Duodenal mucosa (tissue), 2 donors: ENCODE measurements around the gene EBI3.
A peak's percentile ranks its signal among the peaks of the same experiment; 100 is the strongest.
"Not testable (repeated sequence)": the region's sequence is repeated elsewhere in the genome, so short reads cannot be mapped to it uniquely, and the experiment has no call there.

Experiments used
- H3K27ac ChIP-seq: one replicate; pipeline ENCODE4 v1.7.0; 2013; ENCODE audit warnings: low read depth, low read length
- H3K27me3 ChIP-seq, 2 donors: one replicate each; pipeline ENCODE4 v1.7.0; 2013; ENCODE audit warnings: low read length in 2 of 2, control low read depth in 1 of 2; ENCODE audit not compliant: insufficient read depth in 2 of 2, control insufficient read depth in 1 of 2
- H3K36me3 ChIP-seq, 2 donors: one replicate each; pipeline ENCODE4 v1.7.0; 2013; ENCODE audit warnings: low read length in 2 of 2, control low read depth in 1 of 2; ENCODE audit not compliant: insufficient read depth in 2 of 2, control insufficient read depth in 1 of 2
- H3K4me1 ChIP-seq, 2 donors: one replicate each; pipeline ENCODE4 v1.7.0; 2013; ENCODE audit warnings: low read length in 2 of 2, control low read depth in 1 of 2; ENCODE audit not compliant: insufficient read depth in 2 of 2, control insufficient read depth in 1 of 2
- H3K4me3 ChIP-seq, 2 donors: one replicate each; pipeline ENCODE4 v1.7.0; 2013; ENCODE audit warnings: low read length in 2 of 2, low read depth in 1 of 2
- H3K9ac ChIP-seq, 2 donors: one replicate each; pipeline ENCODE4 v1.7.0; 2013; ENCODE audit warnings: low read length in 2 of 2, low read depth in 1 of 2
- H3K9me3 ChIP-seq, 2 donors: one replicate each; pipeline ENCODE4 v1.7.0; 2013; ENCODE audit warnings: low read length in 2 of 2, control low read depth in 1 of 2; ENCODE audit not compliant: control insufficient read depth in 1 of 2

The EBI3 gene

DNA sequence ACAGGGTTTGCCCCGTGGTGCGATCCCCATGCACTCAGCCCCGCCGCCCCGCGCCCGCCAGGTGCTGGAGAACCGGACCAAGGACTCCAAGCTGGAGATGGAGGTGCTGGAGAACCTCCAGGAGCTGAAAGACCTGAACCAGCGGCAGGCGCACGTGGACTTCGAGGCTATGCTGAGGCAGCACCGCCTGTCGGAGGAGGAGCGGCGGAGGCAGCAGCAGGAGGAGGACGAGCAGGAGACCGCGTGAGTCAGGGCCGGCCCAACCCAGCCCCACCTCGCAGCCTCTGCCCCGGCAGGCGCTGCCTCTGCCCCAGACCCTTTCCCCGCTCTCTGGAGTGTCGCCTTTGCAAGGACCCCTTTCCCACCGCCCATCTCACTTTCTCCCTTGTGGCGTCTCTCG, 28.9 kb downstream of the EBI3 start:
- no peak overlapping the region for H3K9ac ChIP-seq
- H3K36me3 ChIP-seq, result peaks cover 27 to 80% of the 10 kb centered on the region in 2 donors
- H3K4me3 ChIP-seq, result no peak overlapping the region
- H3K4me1 ChIP-seq, result no peaks in the 10 kb centered on the region
- no peaks in the 10 kb centered on the region for H3K27me3 ChIP-seq
- no peak overlapping the region for H3K27ac ChIP-seq
- H3K9me3 ChIP-seq, result peaks cover 5 to 7% of the 10 kb centered on the region in 2 donors

DNA sequence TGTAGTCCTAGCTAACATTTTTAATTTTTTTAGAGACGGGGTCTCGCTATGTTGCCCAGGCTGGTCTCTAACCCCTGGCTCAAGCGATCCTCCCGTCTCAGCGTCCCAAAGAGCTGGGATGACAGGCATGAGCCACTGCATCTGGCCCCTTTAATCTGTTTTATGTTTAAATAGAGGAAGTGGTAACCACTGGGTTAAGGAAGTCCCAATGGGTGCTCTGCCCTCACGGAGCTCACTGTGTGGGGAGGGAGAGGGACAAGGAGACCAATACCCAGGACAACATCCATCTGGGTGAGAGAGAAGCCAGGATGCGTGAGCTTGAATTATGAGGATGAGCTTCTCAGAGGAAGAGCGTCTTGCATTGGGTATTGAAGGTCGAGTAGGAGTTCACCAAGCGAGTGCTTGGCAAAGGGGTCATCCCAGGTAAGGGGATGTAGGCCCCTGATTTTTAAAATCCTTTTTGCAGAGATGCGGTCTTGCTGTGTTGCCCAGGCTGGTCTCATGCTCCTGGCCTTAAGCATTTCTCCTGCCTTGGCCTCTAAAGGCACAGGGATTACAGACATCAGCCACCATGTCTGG, 31.4 kb downstream of the EBI3 start:
- no peak overlapping the region for H3K4me3 ChIP-seq
- H3K27ac ChIP-seq, result no peak overlapping the region
- H3K36me3 ChIP-seq, result peaks cover 18 to 74% of the 10 kb centered on the region in 2 donors
- peaks cover 5 to 7% of the 10 kb centered on the region in 2 donors for H3K9me3 ChIP-seq
- H3K9ac ChIP-seq, result no peak overlapping the region
- no peaks in the 10 kb centered on the region for H3K4me1 ChIP-seq
- no peaks in the 10 kb centered on the region for H3K27me3 ChIP-seq

DNA sequence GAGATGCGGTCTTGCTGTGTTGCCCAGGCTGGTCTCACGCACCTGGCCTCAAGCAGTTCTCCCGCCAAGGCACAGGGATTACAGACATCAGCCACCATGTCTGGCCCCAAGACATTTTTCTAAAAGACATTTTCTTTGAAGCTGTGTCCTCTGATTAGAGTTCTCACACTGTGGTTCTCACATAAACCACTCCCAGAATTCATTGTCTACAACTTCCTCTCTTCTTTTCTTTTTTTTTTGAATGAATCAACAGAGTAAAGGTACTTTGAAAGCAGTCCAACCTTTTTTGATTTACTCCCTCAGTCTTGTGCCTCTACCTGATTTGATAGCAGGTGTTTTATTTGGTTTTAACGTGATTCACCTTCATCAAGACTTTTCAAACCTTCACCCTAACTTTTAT, 35.5 kb downstream of the EBI3 start:
- no peak overlapping the region for H3K9ac ChIP-seq
- no peak overlapping the region for H3K4me3 ChIP-seq
- H3K9me3 ChIP-seq, result no peaks in the 10 kb centered on the region
- H3K27me3 ChIP-seq, result no peaks in the 10 kb centered on the region
- peaks cover 18 to 73% of the 10 kb centered on the region in 2 donors for H3K36me3 ChIP-seq
- peaks cover 7 to 11% of the 10 kb centered on the region in 2 donors for H3K4me1 ChIP-seq
- no peak overlapping the region for H3K27ac ChIP-seq

DNA sequence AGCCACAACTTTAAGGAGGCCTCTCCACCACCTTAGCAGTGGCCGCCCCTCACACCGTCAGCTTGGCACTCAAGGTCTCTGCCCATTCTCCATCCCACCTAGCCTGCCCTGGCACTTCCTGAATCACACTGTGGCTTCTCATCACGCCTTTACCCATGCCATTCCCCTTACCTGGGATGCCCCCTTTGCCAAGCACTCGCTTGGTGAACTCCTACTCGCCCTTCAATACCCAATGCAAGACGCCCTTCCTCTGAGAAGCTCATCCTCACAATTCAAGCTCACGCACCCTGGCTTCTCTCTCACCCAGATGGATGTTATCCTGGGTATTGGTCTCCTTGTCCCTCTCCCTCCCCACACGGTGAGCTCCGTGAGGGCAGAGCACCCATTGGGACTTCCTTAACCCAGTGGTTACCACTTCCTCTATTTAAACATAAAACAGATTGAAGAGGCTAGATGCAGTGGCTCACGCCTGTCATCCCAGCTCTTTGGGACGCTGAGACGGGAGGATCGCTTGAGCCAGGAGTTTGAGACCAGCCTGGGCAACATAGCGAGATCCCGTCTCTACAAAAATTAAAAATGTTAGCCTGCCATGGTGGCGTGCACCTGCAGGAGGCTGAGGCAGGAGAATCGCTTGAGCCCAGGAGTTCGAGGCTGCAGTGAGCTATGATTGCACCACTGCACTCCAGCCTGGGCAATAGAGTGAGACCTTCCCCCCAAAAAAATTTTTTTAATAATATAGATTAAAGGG, 37.1 kb downstream of the EBI3 start:
- Histone ChIP-seq H3K4me1 (peaks cover 7 to 11% of the 10 kb centered on the region in 2 donors), H3K4me3 (no peak overlapping the region), H3K9ac (no peak overlapping the region), H3K9me3 (no peaks in the 10 kb centered on the region), H3K27me3 (no peaks in the 10 kb centered on the region), H3K27ac (no peak overlapping the region), H3K36me3 (peaks cover 18 to 68% of the 10 kb centered on the region in 2 donors)

DNA sequence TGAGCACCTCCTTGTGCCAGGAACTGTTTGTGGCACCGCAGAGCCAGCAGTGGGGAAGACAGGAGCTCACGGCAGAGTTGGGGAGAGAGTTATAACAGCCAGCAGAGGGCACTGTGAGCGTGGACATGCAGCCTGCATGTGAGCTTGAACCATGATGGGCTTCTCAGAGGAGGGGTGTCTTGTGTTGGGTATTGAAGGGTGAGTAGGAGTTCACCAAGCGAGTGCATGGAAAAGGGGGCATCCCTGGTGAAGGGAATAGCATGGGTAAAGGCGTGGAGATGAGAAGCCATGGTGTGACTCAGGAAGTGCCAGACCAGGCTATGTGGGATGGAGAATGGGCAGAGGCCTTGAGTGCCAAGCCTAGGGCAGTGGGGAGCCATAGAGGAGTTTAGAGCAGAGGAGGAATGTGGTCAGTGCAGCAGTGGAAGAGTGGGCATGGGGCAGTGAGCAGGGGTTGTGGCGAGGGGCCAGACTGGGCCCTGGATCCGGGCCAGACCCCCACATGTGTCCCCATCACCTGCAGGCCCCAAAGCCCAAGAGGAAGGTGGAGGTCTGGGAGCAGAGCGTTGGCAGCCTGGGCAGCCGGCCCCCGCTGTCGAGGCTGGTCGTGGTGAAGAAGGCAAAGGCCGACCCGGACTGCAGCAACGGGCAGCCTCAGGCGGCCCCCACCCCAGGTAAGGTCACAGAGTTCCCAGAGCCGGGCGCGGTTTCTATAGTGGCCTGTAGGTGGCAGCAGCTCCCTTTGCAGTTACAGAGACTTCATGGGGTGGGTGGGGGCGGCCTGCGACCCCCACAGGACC, 38.0 kb downstream of the EBI3 start:
- H3K27me3 ChIP-seq, result no peaks in the 10 kb centered on the region
- no peaks in the 10 kb centered on the region for H3K9me3 ChIP-seq
- peak overlapping the region; percentile 14 for H3K27ac ChIP-seq
- H3K36me3 ChIP-seq, result peaks cover 18 to 60% of the 10 kb centered on the region in 2 donors
- H3K4me1 ChIP-seq, result peaks cover 7 to 11% of the 10 kb centered on the region in 2 donors
- H3K9ac ChIP-seq, result no peak overlapping the region
- no peak overlapping the region for H3K4me3 ChIP-seq

DNA sequence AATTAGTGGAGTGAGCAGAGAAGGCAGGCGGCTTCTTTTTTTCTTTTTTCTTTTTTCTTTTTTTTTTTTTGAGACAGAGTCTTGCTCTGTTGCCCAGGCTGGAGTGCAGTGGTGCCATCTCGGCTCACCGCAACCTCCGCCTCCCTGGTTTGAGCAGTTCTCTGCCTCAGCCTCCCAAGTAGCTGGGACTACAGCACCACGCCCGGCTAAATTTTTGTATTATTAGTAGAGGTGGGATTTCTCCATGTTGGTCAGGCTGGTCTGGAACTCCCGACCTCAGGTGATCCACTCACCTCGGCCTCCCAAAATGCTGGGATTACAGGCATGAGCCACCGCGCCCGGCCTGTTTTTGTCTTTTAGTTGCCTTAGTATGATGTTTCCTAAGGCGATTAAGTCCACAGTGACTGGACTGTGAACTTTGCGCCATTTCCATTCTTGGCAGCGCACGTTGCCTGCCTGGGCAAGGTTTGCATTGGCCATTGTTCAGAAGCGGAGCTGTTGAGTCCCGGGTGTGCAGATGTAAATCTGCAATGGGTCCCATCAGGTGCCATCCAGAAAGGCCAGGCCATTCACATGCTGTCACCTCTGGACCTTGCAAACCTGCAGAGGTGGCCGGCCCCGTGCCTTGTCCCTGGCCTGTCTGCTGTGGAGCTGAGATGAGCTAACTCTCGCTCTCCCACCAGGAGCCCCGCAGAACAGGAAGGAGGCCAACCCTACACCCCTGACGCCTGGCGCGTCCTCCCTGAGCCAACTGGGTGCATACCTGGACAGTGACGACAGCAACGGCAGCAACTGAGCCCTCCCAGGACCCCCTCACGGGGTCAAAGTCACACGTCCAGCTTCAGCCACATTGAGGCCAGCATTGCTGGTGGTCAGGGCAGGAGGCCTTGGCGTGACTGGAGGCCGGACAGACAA, 38.8 kb downstream of the EBI3 start:
- Histone ChIP-seq H3K4me3 (no peak overlapping the region), H3K4me1 (peaks cover 7 to 11% of the 10 kb centered on the region in 2 donors), H3K9me3 (no peaks in the 10 kb centered on the region), H3K27ac (peak overlapping the region; percentile 14), H3K27me3 (no peaks in the 10 kb centered on the region), H3K36me3 (peaks cover 18 to 52% of the 10 kb centered on the region in 2 donors), H3K9ac (peak overlapping the region in 1 of 2 donors; percentile 10)

DNA sequence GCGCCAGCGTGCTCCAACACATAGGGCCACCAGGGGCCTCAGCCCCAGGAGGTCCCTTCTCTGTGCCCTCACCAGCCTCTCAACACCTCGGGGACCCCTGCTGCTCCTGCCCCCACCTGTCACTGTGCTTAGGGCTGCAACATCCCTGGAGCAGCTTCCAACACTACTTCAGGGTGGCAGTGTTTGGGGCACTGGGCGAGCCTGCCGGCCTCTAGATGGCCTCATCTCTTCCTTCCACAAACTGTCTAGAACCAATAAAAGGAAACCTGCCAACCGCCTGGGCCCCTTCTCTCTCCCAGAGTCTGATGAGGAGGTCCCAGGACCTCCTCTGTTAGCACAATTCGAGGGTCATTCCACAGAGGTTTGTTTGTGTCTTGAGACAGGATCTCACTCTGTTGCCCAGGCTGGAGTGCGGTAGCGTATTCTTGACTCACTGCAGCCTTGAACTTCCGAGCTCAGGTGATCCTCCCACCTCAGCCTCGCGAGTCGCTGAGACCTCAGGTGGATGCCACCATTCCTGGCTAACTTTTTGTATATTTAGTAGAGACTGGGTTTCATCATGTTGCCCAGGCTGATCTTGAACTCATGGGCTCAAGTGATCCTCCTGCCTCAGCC, 39.6 kb downstream of the EBI3 start:
- H3K9me3 ChIP-seq, result no peaks in the 10 kb centered on the region
- H3K9ac ChIP-seq, result peak overlapping the region in 1 of 2 donors; percentile 10
- no peak overlapping the region for H3K27ac ChIP-seq
- no peak overlapping the region for H3K4me3 ChIP-seq
- H3K27me3 ChIP-seq, result no peaks in the 10 kb centered on the region
- peaks cover 7 to 11% of the 10 kb centered on the region in 2 donors for H3K4me1 ChIP-seq
- peaks cover 18 to 49% of the 10 kb centered on the region in 2 donors for H3K36me3 ChIP-seq

DNA sequence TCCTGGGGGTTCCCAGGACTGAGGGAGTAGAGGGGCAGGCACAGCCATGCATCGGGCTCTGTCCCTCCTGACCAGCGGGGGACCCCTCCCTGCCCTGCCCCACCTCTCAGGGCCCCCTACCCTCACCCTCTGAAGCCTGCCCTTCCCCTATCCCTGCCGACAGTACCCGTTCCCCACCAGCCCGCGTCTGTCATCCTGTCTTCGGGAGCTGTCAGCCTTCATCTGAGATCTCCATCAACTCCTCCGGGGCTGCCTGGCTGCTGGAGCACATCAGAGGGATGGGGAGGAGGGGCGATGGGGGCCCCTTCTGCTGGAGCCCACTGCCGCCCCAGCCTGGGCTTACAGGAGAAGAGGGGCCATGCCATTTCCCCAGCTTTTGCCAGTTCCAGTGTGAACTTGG, 43.6 kb downstream of the EBI3 start:
- no peaks in the 10 kb centered on the region for H3K9me3 ChIP-seq
- H3K27me3 ChIP-seq, result peaks cover 2 to 6% of the 10 kb centered on the region in 2 donors
- H3K4me1 ChIP-seq, result peaks cover 7% of the 10 kb centered on the region in 2 donors
- H3K9ac ChIP-seq, result no peak overlapping the region
- H3K4me3 ChIP-seq, result no peak overlapping the region
- H3K27ac ChIP-seq, result no peak overlapping the region
- peaks cover 10 to 21% of the 10 kb centered on the region in 2 donors for H3K36me3 ChIP-seq

DNA sequence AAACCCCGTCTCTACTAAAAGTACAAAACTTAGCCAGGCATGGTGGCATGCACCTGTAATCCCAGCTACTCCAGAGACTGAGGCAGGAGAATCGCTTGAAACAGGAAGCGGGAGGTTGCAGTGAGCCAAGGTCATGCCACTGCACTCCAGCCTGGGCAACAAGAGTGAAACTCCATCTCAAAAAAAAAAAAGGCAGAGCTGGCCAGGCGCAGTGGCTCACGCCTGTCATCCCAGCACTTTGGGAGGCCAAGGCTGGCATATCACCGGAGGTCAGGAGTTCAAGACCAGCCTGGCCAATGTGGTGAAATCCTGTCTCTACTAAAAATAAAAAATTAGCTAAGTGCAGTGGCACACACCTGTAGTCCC, 45.0 kb downstream of the EBI3 start:
- H3K4me3 ChIP-seq, H3K9me3 ChIP-seq, H3K27ac ChIP-seq, H3K36me3 ChIP-seq, H3K9ac ChIP-seq, H3K4me1 ChIP-seq: not testable (repeated sequence)
- H3K27me3 ChIP-seq, result peaks cover 10 to 11% of the 10 kb centered on the region in 2 donors
